ENCODE measurements around the gene PPP6R3.
A peak's percentile ranks its signal among the peaks of the same experiment; 100 is the strongest.

PPP6R3 gene

GRCh38 chr11:68546555-68546954, 86.0 kb downstream of the PPP6R3 start:
- TF ChIP-seq CTCF (IDR thresholded peaks at IDR 0.05; ENCODE audit: unreplicated experiment in 3 of 3), result no peak
- Mint-ChIP-seq H3K27me3 (ENCODE audit: low read depth) (peaks cover 3% of the 10 kb centered on the region), H3K27ac (no peak overlapping the region), H3K9me3 (no peaks in the 10 kb centered on the region), H3K36me3 (ENCODE audit: low read depth) (peaks cover 68% of the 10 kb centered on the region), H3K4me3 (no peak overlapping the region), H3K4me1 (peaks cover 20% of the 10 kb centered on the region)

- Mint-ChIP-seq H3K27ac (peak overlapping the region in 2 of 3 experiments; percentile 44 to 59), H3K4me1 (peaks cover 15% of the 10 kb centered on the region), H3K9me3 (no peaks in the 10 kb centered on the region), H3K36me3 (ENCODE audit: low read depth) (peaks cover 76% of the 10 kb centered on the region), H3K27me3 (ENCODE audit: low read depth) (no peaks in the 10 kb centered on the region), H3K4me3 (no peak overlapping the region)
- no peak for TF ChIP-seq CTCF (IDR thresholded peaks at IDR 0.05; ENCODE audit: unreplicated experiment in 3 of 3)
Measured at GRCh38 chr11:68549789-68550484, 89.4 kb downstream of the PPP6R3 start.

- H3K9me3 Mint-ChIP-seq, result no peaks in the 10 kb centered on the region
- no peak for TF ChIP-seq CTCF (IDR thresholded peaks at IDR 0.05; ENCODE audit: unreplicated experiment in 3 of 3)
- H3K4me3 Mint-ChIP-seq, result no peak overlapping the region
- no peaks in the 10 kb centered on the region for H3K27me3 Mint-ChIP-seq (ENCODE audit: low read depth)
- H3K36me3 Mint-ChIP-seq (ENCODE audit: low read depth), result peaks cover 75% of the 10 kb centered on the region
- H3K4me1 Mint-ChIP-seq, result peaks cover 15% of the 10 kb centered on the region
- H3K27ac Mint-ChIP-seq, result peak overlapping the region in 2 of 3 experiments; percentile 44 to 59
Measured at GRCh38 chr11:68550485-68550817, 89.9 kb downstream of the PPP6R3 start.

GRCh38 chr11:68551223-68551622, 90.7 kb downstream of the PPP6R3 start:
- Mint-ChIP-seq H3K27me3 (ENCODE audit: low read depth) (no peaks in the 10 kb centered on the region), H3K36me3 (ENCODE audit: low read depth) (peaks cover 81% of the 10 kb centered on the region)

GRCh38 chr11:68551777-68552176, 91.2 kb downstream of the PPP6R3 start:
- Mint-ChIP-seq H3K4me1 (peaks cover 15% of the 10 kb centered on the region), H3K36me3 (ENCODE audit: low read depth) (peaks cover 78% of the 10 kb centered on the region), H3K9me3 (no peaks in the 10 kb centered on the region), H3K4me3 (no peak overlapping the region), H3K27ac (no peak overlapping the region), H3K27me3 (ENCODE audit: low read depth) (no peaks in the 10 kb centered on the region)
- no peak for TF ChIP-seq CTCF (IDR thresholded peaks at IDR 0.05; ENCODE audit: unreplicated experiment in 3 of 3)

More at GRCh38 chr11:68551223-68551622, 90.7 kb downstream of the PPP6R3 start:
- peaks cover 15% of the 10 kb centered on the region for H3K4me1 Mint-ChIP-seq
- no peak overlapping the region for H3K4me3 Mint-ChIP-seq
- peak overlapping the region in 1 of 3 experiments; percentile 26 for H3K27ac Mint-ChIP-seq
- TF ChIP-seq CTCF (IDR thresholded peaks at IDR 0.05; ENCODE audit: unreplicated experiment in 3 of 3), result no peak
- no peaks in the 10 kb centered on the region for H3K9me3 Mint-ChIP-seq

- Mint-ChIP-seq H3K4me1 (peaks cover 15% of the 10 kb centered on the region), H3K4me3 (no peak overlapping the region), H3K9me3 (no peaks in the 10 kb centered on the region), H3K27ac (no peak overlapping the region), H3K36me3 (ENCODE audit: low read depth) (peaks cover 75% of the 10 kb centered on the region), H3K27me3 (ENCODE audit: low read depth) (no peaks in the 10 kb centered on the region)
- TF ChIP-seq CTCF (IDR thresholded peaks at IDR 0.05; ENCODE audit: unreplicated experiment in 3 of 3), result no peak
Measured at GRCh38 chr11:68552542-68552941, 92.0 kb downstream of the PPP6R3 start.
